ENCODE results near the gene ADGB.

DNA sequence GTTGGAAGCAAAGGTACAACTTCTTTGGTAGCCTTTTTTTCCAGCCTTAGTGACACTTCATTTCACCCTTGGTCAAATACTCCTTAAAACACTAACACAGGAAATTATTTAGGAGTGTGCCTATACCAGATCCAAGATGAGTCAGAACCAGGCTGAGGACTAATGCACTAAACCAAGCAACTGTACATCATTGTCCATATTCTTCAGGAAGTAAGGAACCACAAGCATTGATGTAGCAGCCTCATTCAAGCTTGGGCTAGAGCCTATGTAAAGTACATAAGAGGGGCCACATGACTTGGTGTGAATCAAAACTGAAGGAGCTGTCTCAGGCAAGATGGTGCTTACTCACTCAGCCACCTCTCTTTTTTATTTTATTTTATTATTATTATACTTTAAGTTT, 20.7 kb upstream of the ADGB start:
- TF ChIP-seq POLR2AphosphoS5 (IDR thresholded peaks at IDR 0.05; ENCODE audit: low read depth, low read length) (no peak), POLR2A (IDR thresholded peaks at IDR 0.05; ENCODE audit: low read depth, low read length) (no peak), SPI1 (IDR thresholded peaks at IDR 0.05; ENCODE audit: low read depth, low read length) (no peak), POU2F2 (IDR thresholded peaks at IDR 0.05; ENCODE audit: low read depth, low read length) (no peak)

Measured in GM12891 (cell line).